GM12878 (cell line): Measurements from ENCODE around the gene PRSS1. TPM values are rescaled to one million over a fixed set of nuclear protein-coding genes. Genes with fewer than 3 reads are reported as not detected.

ENCODE experiments used
- ATAC-seq: fragments of 200-7000 bp; cut with Tn5 transposase; 3 replicates; pipeline ENCODE4 v1.9.1; 2020; ENCODE audit warnings: mild to moderate bottlenecking, moderate library complexity
- BruUV-seq: library from RNA; stranded (reverse); fragments of 400-500 nt; replicated peaks from 2 replicates; lab custom pipeline; 2021; lab: Mats Ljungman, UMichigan
- CTCF ChIA-PET: fragments of 300-600 bp; sonication (Branson Sonifier 250); formaldehyde crosslinking; extraction: SDS; loops from one replicate; lab custom pipeline; 2021; ENCODE audit warnings: inconsistent platforms; lab: Yijun Ruan, JAX
- POLR2A ChIA-PET: fragments of 350-600 bp; formaldehyde crosslinking; extraction: SDS; loops from one replicate; lab custom pipeline; 2021; ENCODE audit warnings: inconsistent platforms; lab: Charles Lee
- RAD21 ChIA-PET: fragments of 300-600 bp; sonication (Branson Sonifier 250); formaldehyde crosslinking; loops from one replicate; lab custom pipeline; 2023; ENCODE audit warnings: antibody characterized with exemption; ENCODE audit not compliant: unreplicated experiment; lab: Charles Lee
- SMC1A ChIA-PET: fragments of 300-600 bp; sonication (Branson Sonifier 250); formaldehyde crosslinking; loops from one replicate; lab custom pipeline; 2023; ENCODE audit not compliant: unreplicated experiment, uncharacterized antibody; lab: Charles Lee
- DNase-seq: peaks from one replicate; pipeline ENCODE4 v3.0.0-alpha.2; 2011; ENCODE audit warnings: low read depth, low spot score
- FAIRE-seq: peaks from 3 replicates; lab custom pipeline; 2011; peaks lifted over from hg19 to GRCh38; lab: Jason Lieb, UNC
- H2AFZ ChIP-seq: 2 replicates; pipeline ENCODE4 v1.6.0; 2011; ENCODE audit warnings: low read depth, low read length, control low read depth; ENCODE audit not compliant: control insufficient read depth
- H3K27ac ChIP-seq: 2 replicates; pipeline ENCODE4 v1.5.1; 2011; ENCODE audit warnings: control low read depth; ENCODE audit not compliant: control insufficient read depth, insufficient read depth
- H3K27me3 ChIP-seq, 2 experiments: replicated peaks in 1 of 2; 2 replicates each; pipeline versions ENCODE4 v1.6.0 to v1.6.1; 2011; ENCODE audit warnings: low read length in 1 of 2; ENCODE audit not compliant: control insufficient read depth in 2 of 2, insufficient read depth in 2 of 2
- H3K36me3 ChIP-seq, 2 experiments: 2 replicates each; pipeline ENCODE4 v1.5.1; 2011; ENCODE audit warnings: low read length in 1 of 2; ENCODE audit not compliant: control insufficient read depth in 2 of 2, insufficient read depth in 2 of 2
- H3K4me1 ChIP-seq: 2 replicates; pipeline ENCODE4 v1.6.1; 2011; ENCODE audit warnings: mild to moderate bottlenecking, low read length, moderate library complexity, mixed read lengths; ENCODE audit not compliant: control insufficient read depth, insufficient read depth
- H3K4me2 ChIP-seq: 2 replicates; pipeline ENCODE4 v1.6.0; 2011; ENCODE audit warnings: control low read depth; ENCODE audit not compliant: control insufficient read depth, insufficient read depth
- H3K4me3 ChIP-seq: fragments of 200-600 bp; sonication (generic); 2 replicates; pipeline ENCODE4 v1.5.1; 2016
- H3K79me2 ChIP-seq: 2 replicates; pipeline ENCODE4 v1.6.0; 2011; ENCODE audit warnings: low read length; ENCODE audit not compliant: control insufficient read depth, insufficient read depth
- H3K9ac ChIP-seq: 2 replicates; pipeline ENCODE4 v1.8.0; 2011; ENCODE audit warnings: low read length, control low read depth, mixed read lengths; ENCODE audit not compliant: control insufficient read depth, insufficient read depth
- H3K9me3 ChIP-seq: replicated peaks from 3 replicates; pipeline ENCODE4 v1.5.1; 2011; ENCODE audit warnings: mild to moderate bottlenecking, low read length; ENCODE audit not compliant: control insufficient read depth, insufficient read depth
- H4K20me1 ChIP-seq: 2 replicates; pipeline ENCODE4 v1.6.0; 2011; ENCODE audit not compliant: control insufficient read depth, insufficient read depth
- CBX5 ChIP-seq: sonication (generic); IDR thresholded peaks from 2 replicates; pipeline ENCODE4 v1.6.1; 2016; ENCODE audit warnings: low read depth, moderate library complexity, mild to moderate bottlenecking, inconsistent platforms
- IRF3 ChIP-seq: fragments of 450-650 bp; IDR thresholded peaks from 2 replicates; pipeline ENCODE4 v1.6.1; 2014; ENCODE audit warnings: mild to moderate bottlenecking
- NFXL1 ChIP-seq: fragments of 450-650 bp; IDR thresholded peaks from 2 replicates; pipeline ENCODE4 v1.6.1; 2017; ENCODE audit warnings: antibody characterized with exemption, mild to moderate bottlenecking, borderline replicate concordance
- NFYA ChIP-seq: IDR thresholded peaks from 2 replicates; pipeline ENCODE4 v1.6.1; 2011; ENCODE audit warnings: low read depth, mild to moderate bottlenecking, low read length, improper control_type of control experiment, borderline replicate concordance
- NKRF ChIP-seq: fragments of 450-650 bp; conservative IDR thresholded peaks from 2 replicates; pipeline ENCODE4 v1.6.1; 2017; ENCODE audit warnings: mild to moderate bottlenecking, moderate library complexity
- RAD51 ChIP-seq: fragments of 450-650 bp; IDR thresholded peaks from 2 replicates; pipeline ENCODE4 v1.6.1; 2016; ENCODE audit warnings: moderate library complexity, mild to moderate bottlenecking, inconsistent platforms
- SIN3A ChIP-seq: IDR thresholded peaks from 2 replicates; pipeline ENCODE4 v1.6.1; 2012; ENCODE audit warnings: low read depth, low read length, improper control_type of control experiment
- TAF1 ChIP-seq: IDR thresholded peaks from 2 replicates; pipeline ENCODE4 v1.6.1; 2011; ENCODE audit warnings: mild to moderate bottlenecking, low read depth, low read length, borderline replicate concordance
- TCF12 ChIP-seq: IDR thresholded peaks from 2 replicates; pipeline ENCODE4 v1.6.1; 2011; ENCODE audit warnings: low read depth, mild to moderate bottlenecking, low read length
- YY1 ChIP-seq: IDR thresholded peaks from 2 replicates; pipeline ENCODE4 v1.6.1; 2011; ENCODE audit warnings: low read depth, mild to moderate bottlenecking, low read length
- WGBS: methylation state at CpG from one replicate; pipeline ENCODE4 v1.1.6; 2016; ENCODE audit warnings: low lambda C conversion rate; ENCODE audit not compliant: insufficient replicate concordance, insufficient coverage; ENCODE audit errors: missing lambda C conversion rate; 5-methylcytosine and 5-hydroxymethylcytosine counted together
- in situ Hi-C: fragments of 300-500 bp; cut with MboI; formaldehyde crosslinking; loops from 9 replicates; pipeline ENCODE4 v1.14.3; 2018; ENCODE audit warnings: mixed read lengths
- intact Hi-C: fragments of 100-400 bp; cut with micrococcal nuclease; formaldehyde crosslinking; loops from one replicate; pipeline ENCODE4 v1.14.2; 2022; ENCODE audit not compliant: unreplicated experiment
- polyA plus RNA-seq, 11 experiments: library from polyadenylated mRNA; depleted of rRNA in 4 of 11; unstranded in 6 of 11; stranded (reverse) in 5 of 11; fragments of >200 nt; fragmentation: Nextera tagmentation in 4 of 11; fragmentation: Illumina TruSeq in 1 of 11; extraction: Ambion mirVana in 4 of 11; extraction: Trizol in 1 of 11; gene quantifications; 1 replicate in 1 of 11; 2 replicates in 10 of 11; pipeline versions ENCODE4 v1.2.1 to v1.2.3, GENCODE V29; 2011 to 2016; ENCODE audit warnings: inconsistent platforms in 2 of 11, missing spikeins in 2 of 11, low read depth in 1 of 11
- total RNA-seq, 4 experiments: library from RNA; depleted of rRNA in 3 of 4; stranded (reverse); fragments of >200 nt in 3 of 4; fragmentation: Illumina TruSeq in 1 of 4; extraction: Trizol in 1 of 4; gene quantifications; 2 replicates each; pipeline versions ENCODE4 v1.2.1 to v1.2.3, GENCODE V29; 2013 to 2021
- TF ChIP-seq, protein P1 (sequence below): fragments of 450-650 bp; IDR thresholded peaks from 2 replicates; pipeline ENCODE4 v1.6.1; 2017; ENCODE audit warnings: mild to moderate bottlenecking, low read depth, inconsistent platforms; ENCODE audit not compliant: poor library complexity, severe bottlenecking
- TF ChIP-seq, protein P2 (sequence below): fragments of 450-650 bp; formaldehyde crosslinking; IDR thresholded peaks from 2 replicates; pipeline ENCODE4 v1.4.0; 2020; ENCODE audit warnings: mild to moderate bottlenecking, moderate library complexity

PRSS1 gene
- total and polyA plus RNA-seq, 10 of the 15 experiments (the other 5 are each of a cell fraction or from before 2014, with no cell fraction given), result 11.9 TPM; not detected in 9

- no peaks in the 10 kb centered on the region for H4K20me1 ChIP-seq
- peaks cover 3% of the 10 kb centered on the region for H3K4me1 ChIP-seq
- ATAC-seq (no peak), DNase-seq (no peak), FAIRE-seq (no peak)
- no peak overlapping the region for H3K4me2 ChIP-seq
- in situ Hi-C loops, result no loop called here
- RAD21 ChIA-PET, result interaction anchor here (9.9 to 20.4 kb wide), 2 partner anchors 6 to 18 kb away, joined by 115 to 813 read pairs; no protein-coding TSS in a partner anchor
- intact Hi-C loops, result no loop called here
- peaks cover 2% of the 10 kb centered on the region for H3K79me2 ChIP-seq
- SMC1A ChIA-PET, result interaction anchor here (0.8 to 24.6 kb wide), 7 partner anchors 7 to 87 kb away, joined by 3 to 786 read pairs (median 3); no protein-coding TSS in a partner anchor
- no TSS peak for BruUV-seq
- no peaks in the 10 kb centered on the region for H3K9me3 ChIP-seq
- no peaks in the 10 kb centered on the region for H3K27me3 ChIP-seq
- no peak overlapping the region for H3K9ac ChIP-seq
- H3K36me3 ChIP-seq, result no peaks in the 10 kb centered on the region
- H3K27ac ChIP-seq, result no peak overlapping the region
- CTCF ChIA-PET, result interaction anchor here (1.2 to 28.6 kb wide), 4 partner anchors 4 to 122 kb away, joined by 3 to 1055 read pairs (median 530); no protein-coding TSS in a partner anchor
- 100% methylated on average over 1 of the region's 1 CpG for WGBS
- no peak overlapping the region for H3K4me3 ChIP-seq
- POLR2A ChIA-PET, result interaction anchor here (16.4 kb wide), 1 partner anchor 16 kb away, joined by 325 read pairs; no protein-coding TSS in a partner anchor
- H2AFZ ChIP-seq, result no peak overlapping the region
- TF ChIP-seq CBX5, result no peak
- TF ChIP-seq TCF12, result no peak
- TF ChIP-seq IRF3, result no peak
- TF ChIP-seq NFYA, result no peak
- TF ChIP-seq NKRF, result no peak
- no peak for TF ChIP-seq SIN3A
- no peak for TF ChIP-seq NFXL1
- TF ChIP-seq YY1, result no peak
- TF ChIP-seq, protein P1, sequence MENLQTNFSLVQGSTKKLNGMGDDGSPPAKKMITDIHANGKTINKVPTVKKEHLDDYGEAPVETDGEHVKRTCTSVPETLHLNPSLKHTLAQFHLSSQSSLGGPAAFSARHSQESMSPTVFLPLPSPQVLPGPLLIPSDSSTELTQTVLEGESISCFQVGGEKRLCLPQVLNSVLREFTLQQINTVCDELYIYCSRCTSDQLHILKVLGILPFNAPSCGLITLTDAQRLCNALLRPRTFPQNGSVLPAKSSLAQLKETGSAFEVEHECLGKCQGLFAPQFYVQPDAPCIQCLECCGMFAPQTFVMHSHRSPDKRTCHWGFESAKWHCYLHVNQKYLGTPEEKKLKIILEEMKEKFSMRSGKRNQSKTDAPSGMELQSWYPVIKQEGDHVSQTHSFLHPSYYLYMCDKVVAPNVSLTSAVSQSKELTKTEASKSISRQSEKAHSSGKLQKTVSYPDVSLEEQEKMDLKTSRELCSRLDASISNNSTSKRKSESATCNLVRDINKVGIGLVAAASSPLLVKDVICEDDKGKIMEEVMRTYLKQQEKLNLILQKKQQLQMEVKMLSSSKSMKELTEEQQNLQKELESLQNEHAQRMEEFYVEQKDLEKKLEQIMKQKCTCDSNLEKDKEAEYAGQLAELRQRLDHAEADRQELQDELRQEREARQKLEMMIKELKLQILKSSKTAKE, result no peak
- TF ChIP-seq TAF1, result no peak
- TF ChIP-seq RAD51, result no peak
- TF ChIP-seq, protein P2, sequence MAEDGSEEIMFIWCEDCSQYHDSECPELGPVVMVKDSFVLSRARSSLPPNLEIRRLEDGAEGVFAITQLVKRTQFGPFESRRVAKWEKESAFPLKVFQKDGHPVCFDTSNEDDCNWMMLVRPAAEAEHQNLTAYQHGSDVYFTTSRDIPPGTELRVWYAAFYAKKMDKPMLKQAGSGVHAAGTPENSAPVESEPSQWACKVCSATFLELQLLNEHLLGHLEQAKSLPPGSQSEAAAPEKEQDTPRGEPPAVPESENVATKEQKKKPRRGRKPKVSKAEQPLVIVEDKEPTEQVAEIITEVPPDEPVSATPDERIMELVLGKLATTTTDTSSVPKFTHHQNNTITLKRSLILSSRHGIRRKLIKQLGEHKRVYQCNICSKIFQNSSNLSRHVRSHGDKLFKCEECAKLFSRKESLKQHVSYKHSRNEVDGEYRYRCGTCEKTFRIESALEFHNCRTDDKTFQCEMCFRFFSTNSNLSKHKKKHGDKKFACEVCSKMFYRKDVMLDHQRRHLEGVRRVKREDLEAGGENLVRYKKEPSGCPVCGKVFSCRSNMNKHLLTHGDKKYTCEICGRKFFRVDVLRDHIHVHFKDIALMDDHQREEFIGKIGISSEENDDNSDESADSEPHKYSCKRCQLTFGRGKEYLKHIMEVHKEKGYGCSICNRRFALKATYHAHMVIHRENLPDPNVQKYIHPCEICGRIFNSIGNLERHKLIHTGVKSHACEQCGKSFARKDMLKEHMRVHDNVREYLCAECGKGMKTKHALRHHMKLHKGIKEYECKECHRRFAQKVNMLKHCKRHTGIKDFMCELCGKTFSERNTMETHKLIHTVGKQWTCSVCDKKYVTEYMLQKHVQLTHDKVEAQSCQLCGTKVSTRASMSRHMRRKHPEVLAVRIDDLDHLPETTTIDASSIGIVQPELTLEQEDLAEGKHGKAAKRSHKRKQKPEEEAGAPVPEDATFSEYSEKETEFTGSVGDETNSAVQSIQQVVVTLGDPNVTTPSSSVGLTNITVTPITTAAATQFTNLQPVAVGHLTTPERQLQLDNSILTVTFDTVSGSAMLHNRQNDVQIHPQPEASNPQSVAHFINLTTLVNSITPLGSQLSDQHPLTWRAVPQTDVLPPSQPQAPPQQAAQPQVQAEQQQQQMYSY (CRISPR knock-in tag), result no peak
Measured at GRCh38 chr7:142792129-142792528, 42.9 kb downstream of the PRSS1 start.
